HepG2 (cell line): Measurements from ENCODE around the gene CREBBP. TPM values are rescaled to one million over a fixed set of nuclear protein-coding genes. Genes with fewer than 3 reads are reported as not detected.
A peak's percentile ranks its signal among the peaks of the same experiment; 100 is the strongest.

Experiments
- CCDC6 ChIP-seq: sonication (generic); formaldehyde crosslinking; IDR thresholded peaks from 2 replicates; pipeline ENCODE4 v1.8.1; 2022; ENCODE audit warnings: mild to moderate bottlenecking, missing genetic modification reagents, moderate library complexity
- HNRNPL ChIP-seq: fragments of 200-400 bp; formaldehyde crosslinking; IDR thresholded peaks from 2 replicates; pipeline ENCODE4 v1.6.1; 2017; ENCODE audit warnings: mild to moderate bottlenecking, low read depth, low read length
- KMT2B ChIP-seq: IDR thresholded peaks from 2 replicates; pipeline ENCODE4 v1.6.1; 2016; ENCODE audit warnings: missing genetic modification reagents, missing compliant biosample characterization
- MAFF ChIP-seq: IDR thresholded peaks from 2 replicates; pipeline ENCODE4 v1.6.1; 2011; ENCODE audit warnings: low read depth, low read length, improper control_type of control experiment
- NFE2L1 ChIP-seq: sonication (generic); formaldehyde crosslinking; IDR thresholded peaks from 2 replicates; pipeline ENCODE4 v1.4.0; 2020; ENCODE audit warnings: missing genetic modification reagents, mild to moderate bottlenecking, borderline replicate concordance
- RFX3 ChIP-seq: IDR thresholded peaks from 2 replicates; pipeline ENCODE4 v1.6.1; 2016; ENCODE audit warnings: missing biosample characterization, missing genetic modification reagents
- SRSF4 ChIP-seq: fragments of 200-400 bp; formaldehyde crosslinking; IDR thresholded peaks from one replicate; pipeline ENCODE4 v1.6.1; 2018; ENCODE audit warnings: mild to moderate bottlenecking, low read depth, low read length, moderate library complexity; ENCODE audit not compliant: poor library complexity, severe bottlenecking
- ZBTB14 ChIP-seq: sonication (generic); formaldehyde crosslinking; IDR thresholded peaks from 2 replicates; pipeline ENCODE4 v1.4.0; 2020; ENCODE audit warnings: missing genetic modification reagents
- ZNF318 ChIP-seq: sonication (generic); formaldehyde crosslinking; IDR thresholded peaks from 2 replicates; pipeline ENCODE4 v1.4.0; 2020; ENCODE audit warnings: mild to moderate bottlenecking, missing genetic modification reagents
- ZNF768 ChIP-seq: sonication (generic); formaldehyde crosslinking; IDR thresholded peaks from 2 replicates; pipeline ENCODE4 v1.4.0; 2020; ENCODE audit warnings: missing genetic modification reagents
- ZNF780A ChIP-seq: sonication (generic); formaldehyde crosslinking; IDR thresholded peaks from 2 replicates; pipeline ENCODE4 v1.8.0; 2022; ENCODE audit warnings: mild to moderate bottlenecking, missing genetic modification reagents, moderate library complexity
- polyA plus RNA-seq, 8 experiments: library from polyadenylated mRNA; depleted of rRNA in 3 of 8; stranded (reverse) in 7 of 8; unstranded in 1 of 8; fragments of >200 nt; fragmentation: Illumina TruSeq in 4 of 8; extraction: Trizol in 4 of 8; gene quantifications; 2 replicates each; pipeline versions ENCODE4 v1.2.1 to v1.2.3, GENCODE V29; 2011 to 2016; ENCODE audit warnings: low read depth in 4 of 8, missing spikeins in 1 of 8, mixed read lengths in 1 of 8; ENCODE audit not compliant: insufficient read depth in 1 of 8
- total RNA-seq, 5 experiments: library from RNA; depleted of rRNA; stranded (reverse); fragments of >200 nt; fragmentation: Illumina TruSeq; extraction: Trizol; gene quantifications; 2 replicates each; pipeline ENCODE4 v1.2.3, GENCODE V29; 2016; ENCODE audit warnings: low read depth in 1 of 5
- TF ChIP-seq, protein P1 (sequence below): IDR thresholded peaks from 2 replicates; pipeline ENCODE4 v1.6.1; 2016; ENCODE audit warnings: low read depth
- TF ChIP-seq, protein P2 (sequence below): sonication (generic); formaldehyde crosslinking; conservative IDR thresholded peaks from 2 replicates; pipeline ENCODE4 v1.5.0; 2020; ENCODE audit warnings: missing genetic modification reagents
- TF ChIP-seq, protein P3 (sequence below): sonication (generic); formaldehyde crosslinking; IDR thresholded peaks from 2 replicates; pipeline ENCODE4 v1.4.0; 2020; ENCODE audit warnings: missing genetic modification reagents, borderline replicate concordance

CREBBP gene
- total and polyA plus RNA-seq, 2 of the 13 experiments (the other 11 are each of a cell fraction or from before 2014, with no cell fraction given), result 5.3 to 10.4 TPM

DNA sequence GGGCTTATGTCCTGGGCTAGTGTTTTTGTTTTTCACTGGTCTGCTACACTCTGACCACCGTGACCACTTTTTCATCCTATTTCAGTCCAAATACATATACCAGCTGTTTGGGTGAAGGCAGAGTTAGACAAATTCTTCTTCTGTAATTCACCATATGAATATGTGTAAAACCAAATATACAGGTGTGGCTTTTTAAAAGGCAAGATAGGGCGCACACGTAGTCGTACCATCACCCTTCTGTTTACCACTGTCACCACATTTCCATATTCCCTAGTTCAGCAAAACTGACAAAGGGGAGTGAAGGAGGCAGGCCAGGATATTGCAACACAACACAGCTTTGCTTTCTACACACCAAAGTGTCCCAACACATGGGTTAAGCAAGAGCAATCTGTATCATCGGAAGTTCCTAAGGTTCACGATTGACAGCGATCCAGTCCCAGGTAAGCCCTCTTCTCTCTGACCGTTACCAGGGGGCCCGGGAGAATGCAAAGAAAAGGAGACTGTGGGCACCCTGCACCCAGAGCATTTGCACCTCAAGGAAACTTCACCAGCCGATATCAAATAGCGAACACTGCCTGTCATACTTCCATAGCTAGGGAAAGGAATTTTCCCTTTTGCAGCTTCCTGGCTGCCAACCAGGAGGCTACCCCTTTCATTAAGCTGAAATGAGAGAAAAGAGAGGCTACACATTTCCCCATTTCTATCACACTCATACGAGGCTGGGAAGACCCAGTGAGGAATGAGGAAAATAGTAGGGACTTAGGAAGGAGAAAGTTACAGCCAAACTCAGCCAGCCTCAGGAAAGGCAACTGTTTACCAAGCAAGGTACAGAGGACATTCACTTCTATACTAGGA, 23.1 kb downstream of the CREBBP start (continued):
- TF ChIP-seq ZNF318, result no peak
- TF ChIP-seq, protein P1, sequence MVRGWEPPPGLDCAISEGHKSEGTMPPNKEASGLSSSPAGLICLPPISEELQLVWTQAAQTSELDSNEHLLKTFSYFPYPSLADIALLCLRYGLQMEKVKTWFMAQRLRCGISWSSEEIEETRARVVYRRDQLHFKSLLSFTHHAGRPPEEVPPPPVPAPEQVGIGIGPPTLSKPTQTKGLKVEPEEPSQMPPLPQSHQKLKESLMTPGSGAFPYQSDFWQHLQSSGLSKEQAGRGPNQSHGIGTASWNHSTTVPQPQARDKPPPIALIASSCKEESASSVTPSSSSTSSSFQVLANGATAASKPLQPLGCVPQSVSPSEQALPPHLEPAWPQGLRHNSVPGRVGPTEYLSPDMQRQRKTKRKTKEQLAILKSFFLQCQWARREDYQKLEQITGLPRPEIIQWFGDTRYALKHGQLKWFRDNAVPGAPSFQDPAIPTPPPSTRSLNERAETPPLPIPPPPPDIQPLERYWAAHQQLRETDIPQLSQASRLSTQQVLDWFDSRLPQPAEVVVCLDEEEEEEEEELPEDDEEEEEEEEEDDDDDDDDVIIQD (CRISPR knock-in tag), result peak; percentile 73; the same call in 1 of the 2 replicates
- TF ChIP-seq CCDC6, result no peak
- no peak for TF ChIP-seq ZBTB14 (CRISPR knock-in tag)
- no peak for TF ChIP-seq HNRNPL
- no peak for TF ChIP-seq RFX3 (CRISPR knock-in tag)
- no peak for TF ChIP-seq NFE2L1
- no peak for TF ChIP-seq ZNF780A
- TF ChIP-seq, protein P2, sequence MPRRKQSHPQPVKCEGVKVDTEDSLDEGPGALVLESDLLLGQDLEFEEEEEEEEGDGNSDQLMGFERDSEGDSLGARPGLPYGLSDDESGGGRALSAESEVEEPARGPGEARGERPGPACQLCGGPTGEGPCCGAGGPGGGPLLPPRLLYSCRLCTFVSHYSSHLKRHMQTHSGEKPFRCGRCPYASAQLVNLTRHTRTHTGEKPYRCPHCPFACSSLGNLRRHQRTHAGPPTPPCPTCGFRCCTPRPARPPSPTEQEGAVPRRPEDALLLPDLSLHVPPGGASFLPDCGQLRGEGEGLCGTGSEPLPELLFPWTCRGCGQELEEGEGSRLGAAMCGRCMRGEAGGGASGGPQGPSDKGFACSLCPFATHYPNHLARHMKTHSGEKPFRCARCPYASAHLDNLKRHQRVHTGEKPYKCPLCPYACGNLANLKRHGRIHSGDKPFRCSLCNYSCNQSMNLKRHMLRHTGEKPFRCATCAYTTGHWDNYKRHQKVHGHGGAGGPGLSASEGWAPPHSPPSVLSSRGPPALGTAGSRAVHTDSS (CRISPR knock-in tag), result no peak
- peak; percentile 95 for TF ChIP-seq MAFF
- TF ChIP-seq, protein P3, sequence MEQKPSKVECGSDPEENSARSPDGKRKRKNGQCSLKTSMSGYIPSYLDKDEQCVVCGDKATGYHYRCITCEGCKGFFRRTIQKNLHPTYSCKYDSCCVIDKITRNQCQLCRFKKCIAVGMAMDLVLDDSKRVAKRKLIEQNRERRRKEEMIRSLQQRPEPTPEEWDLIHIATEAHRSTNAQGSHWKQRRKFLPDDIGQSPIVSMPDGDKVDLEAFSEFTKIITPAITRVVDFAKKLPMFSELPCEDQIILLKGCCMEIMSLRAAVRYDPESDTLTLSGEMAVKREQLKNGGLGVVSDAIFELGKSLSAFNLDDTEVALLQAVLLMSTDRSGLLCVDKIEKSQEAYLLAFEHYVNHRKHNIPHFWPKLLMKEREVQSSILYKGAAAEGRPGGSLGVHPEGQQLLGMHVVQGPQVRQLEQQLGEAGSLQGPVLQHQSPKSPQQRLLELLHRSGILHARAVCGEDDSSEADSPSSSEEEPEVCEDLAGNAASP (CRISPR knock-in tag), result peak; percentile 71; the same call in 1 of the 2 replicates
- TF ChIP-seq ZNF768, result no peak
- TF ChIP-seq KMT2B (CRISPR knock-in tag), result 0 out of 2 replicates have a peak, but pooled peaks have one; percentile 37
- TF ChIP-seq SRSF4, result no peak
